HCT116 (cell line): Measurements from ENCODE around the gene NIPA2. TPM values are rescaled to one million over a fixed set of nuclear protein-coding genes. Genes with fewer than 3 reads are reported as not detected.

Source experiments
- ATAC-seq: fragments of 200-7000 bp; cut with Tn5 transposase; 2 replicates; pipeline ENCODE4 v1.9.1; 2020; ENCODE audit warnings: mild to moderate bottlenecking, moderate library complexity
- Bru-seq: library from RNA; stranded (reverse); fragments of 400-500 nt; gene quantifications from one replicate; lab custom pipeline; 2021; lab: Mats Ljungman, UMichigan
- BruChase-seq, 2 experiments: library from RNA; stranded (reverse); fragments of 400-500 nt; gene quantifications; one replicate each; lab custom pipeline; 2021; lab: Mats Ljungman, UMichigan
- BruUV-seq: library from RNA; stranded (reverse); fragments of 400-500 nt; replicated peaks from 2 replicates; lab custom pipeline; 2021; lab: Mats Ljungman, UMichigan
- CTCF ChIA-PET: fragments of 300-600 bp; sonication (Branson Sonifier 250); formaldehyde crosslinking; loops from one replicate; lab custom pipeline; 2021; ENCODE audit warnings: antibody characterized with exemption; lab: Charles Lee
- POLR2A ChIA-PET: fragments of 300-600, 350-600 bp; sonication (Branson Sonifier 250); formaldehyde crosslinking; loops from one replicate; lab custom pipeline; 2021; ENCODE audit warnings: antibody characterized with exemption; lab: Charles Lee
- RAD21 ChIA-PET, 2 experiments: fragments of 300-600 bp; sonication (Branson Sonifier 250); formaldehyde crosslinking; loops; one replicate each; lab custom pipeline; 2023; ENCODE audit warnings: low total read pairs in 2 of 2; ENCODE audit not compliant: uncharacterized antibody in 2 of 2, unreplicated experiment in 2 of 2, low non-redundant PET in 1 of 2; lab: Charles Lee
- DNase-seq: peaks from one replicate; pipeline ENCODE4 v3.0.0-alpha.2; 2010; ENCODE audit warnings: low read depth, low spot score
- H2AFZ ChIP-seq: fragments of 200-600 bp; shearing (Covaris generic), sonication (generic); 2 replicates; pipeline ENCODE4 v1.6.1; 2017; ENCODE audit warnings: low read depth, mixed run types, mixed read lengths, antibody characterized with exemption, low read length; ENCODE audit not compliant: poor library complexity, severe bottlenecking
- H3K27ac ChIP-seq: 2 replicates; pipeline ENCODE4 v1.5.1; 2012; ENCODE audit warnings: low read depth, low read length
- H3K27me3 ChIP-seq: fragments of 200-600 bp; sonication (generic); 2 replicates; pipeline ENCODE4 v1.6.1; 2016; ENCODE audit warnings: mixed run types, low read length, mixed read lengths; ENCODE audit not compliant: insufficient read depth
- H3K36me3 ChIP-seq, 2 experiments: fragments of 200-500 bp in 1 of 2; fragments of 200-600 bp in 1 of 2; sonication (Bioruptor generic) in 1 of 2; sonication (generic) in 1 of 2; 2 replicates each; pipeline versions ENCODE4 v1.5.1 to v1.6.1; 2014 to 2016; ENCODE audit warnings: low read length in 2 of 2, inconsistent platforms in 1 of 2, mixed read lengths in 1 of 2, mixed run types in 1 of 2; ENCODE audit not compliant: insufficient read depth in 2 of 2, control insufficient read depth in 1 of 2
- H3K4me1 ChIP-seq, 2 experiments: fragments of 200-600 bp in 1 of 2; sonication (generic) in 1 of 2; 2 replicates each; pipeline versions ENCODE4 v1.5.1 to v1.6.1; 2012 to 2017; ENCODE audit warnings: low read length in 2 of 2, inconsistent platforms in 1 of 2, mild to moderate bottlenecking in 1 of 2, mixed read lengths in 1 of 2, mixed run types in 1 of 2, moderate library complexity in 1 of 2; ENCODE audit not compliant: insufficient read depth in 2 of 2, control insufficient read depth in 1 of 2
- H3K4me2 ChIP-seq: fragments of 200-600 bp; sonication (generic); 2 replicates; pipeline ENCODE4 v1.6.1; 2017; ENCODE audit warnings: mixed run types, low read length, mixed read lengths
- H3K4me3 ChIP-seq, 2 experiments: fragments of 200-600 bp in 1 of 2; sonication (generic) in 1 of 2; replicated peaks in 1 of 2; 2 replicates each; pipeline ENCODE4 v1.5.1; 2011 to 2016; ENCODE audit warnings: low read length in 2 of 2, control low read depth in 1 of 2, low read depth in 1 of 2, mild to moderate bottlenecking in 1 of 2, mixed read lengths in 1 of 2, mixed run types in 1 of 2
- H3K79me2 ChIP-seq: fragments of 200-600 bp; sonication (generic); 2 replicates; pipeline ENCODE4 v1.6.1; 2017; ENCODE audit warnings: mild to moderate bottlenecking, mixed run types, low read length, moderate library complexity, mixed read lengths; ENCODE audit not compliant: insufficient read depth
- H3K9ac ChIP-seq: fragments of 200-600 bp; sonication (generic); 2 replicates; pipeline ENCODE4 v1.6.1; 2016; ENCODE audit warnings: low read length, mixed read lengths
- H3K9me2 ChIP-seq: fragments of 200-600 bp; sonication (generic), shearing (Covaris generic); 2 replicates; pipeline ENCODE4 v1.6.1; 2017; ENCODE audit warnings: mixed run types, mild to moderate bottlenecking, moderate library complexity; ENCODE audit not compliant: insufficient read depth
- H3K9me3 ChIP-seq, 2 experiments: fragments of 200-500 bp in 1 of 2; fragments of 200-600 bp in 1 of 2; sonication (Bioruptor generic) in 1 of 2; sonication (generic) in 1 of 2; 2 replicates each; pipeline ENCODE4 v1.6.1; 2014 to 2017; ENCODE audit warnings: low read length in 2 of 2, mixed read lengths in 2 of 2, inconsistent platforms in 1 of 2, low read depth in 1 of 2, mild to moderate bottlenecking in 1 of 2, mixed run types in 1 of 2, moderate library complexity in 1 of 2; ENCODE audit not compliant: control insufficient read depth in 1 of 2, insufficient read depth in 1 of 2
- H4K20me1 ChIP-seq: fragments of 200-600 bp; sonication (generic), shearing (Covaris generic); 2 replicates; pipeline ENCODE4 v1.6.1; 2017; ENCODE audit warnings: mixed run types, mild to moderate bottlenecking, moderate library complexity; ENCODE audit not compliant: insufficient read depth
- ATF3 ChIP-seq: IDR thresholded peaks from 2 replicates; pipeline ENCODE4 v1.6.1; 2012
- CBX3 ChIP-seq: IDR thresholded peaks from 2 replicates; pipeline ENCODE4 v1.6.1; 2012; ENCODE audit warnings: low read depth
- EGR1 ChIP-seq: IDR thresholded peaks from 2 replicates; pipeline ENCODE4 v1.6.1; 2012; ENCODE audit warnings: low read depth
- ELF1 ChIP-seq: IDR thresholded peaks from 2 replicates; pipeline ENCODE4 v1.6.1; 2012; ENCODE audit warnings: low read depth, borderline replicate concordance
- MAX ChIP-seq: IDR thresholded peaks from 2 replicates; pipeline ENCODE4 v1.6.1; 2012
- POLR2A ChIP-seq: IDR thresholded peaks from 2 replicates; pipeline ENCODE4 v1.7.0; 2011; ENCODE audit warnings: borderline replicate concordance; ENCODE audit not compliant: insufficient read depth, insufficient read length; ENCODE audit errors: extremely low read depth
- POLR2AphosphoS5 ChIP-seq: IDR thresholded peaks from 2 replicates; pipeline ENCODE4 v1.6.1; 2011; ENCODE audit warnings: mild to moderate bottlenecking, low read depth, low read length, moderate library complexity
- REST ChIP-seq: IDR thresholded peaks from 2 replicates; pipeline ENCODE4 v1.6.1; 2012; ENCODE audit warnings: low read depth
- SIN3A ChIP-seq: IDR thresholded peaks from 2 replicates; pipeline ENCODE4 v1.6.1; 2012; ENCODE audit warnings: low read depth
- SP1 ChIP-seq: IDR thresholded peaks from 2 replicates; pipeline ENCODE4 v1.6.1; 2012; ENCODE audit warnings: low read depth
- SRF ChIP-seq: IDR thresholded peaks from 2 replicates; pipeline ENCODE4 v1.6.1; 2012; ENCODE audit warnings: low read depth
- TCF7L2 ChIP-seq: IDR thresholded peaks from 2 replicates; pipeline ENCODE4 v1.7.0; 2011; ENCODE audit warnings: borderline replicate concordance, inconsistent platforms; ENCODE audit not compliant: insufficient read depth, insufficient read length; ENCODE audit errors: extremely low read depth
- YY1 ChIP-seq: IDR thresholded peaks from 2 replicates; pipeline ENCODE4 v1.6.1; 2011; ENCODE audit warnings: low read length, low read depth, moderate library complexity, mild to moderate bottlenecking; ENCODE audit not compliant: insufficient replicate concordance; ENCODE audit errors: extremely low read depth
- ZFX ChIP-seq: fragments of 450-650 bp; IDR thresholded peaks from 2 replicates; pipeline ENCODE4 v1.6.1; 2017
- intact Hi-C: fragments of 100-400 bp; cut with micrococcal nuclease; formaldehyde crosslinking; loops from 2 replicates; pipeline ENCODE4 v1.10.0; 2022
- long read RNA-seq: library from polyadenylated mRNA; unstranded; transcript quantifications from one replicate; pipeline ENCODE4 v2.0.0, GENCODE V29; 2021; ENCODE audit not compliant: unreplicated experiment
- polyA plus RNA-seq: library from polyadenylated mRNA; unstranded; fragments of >200 nt; gene quantifications from 2 replicates; pipeline ENCODE4 v1.2.1, GENCODE V29; 2012; ENCODE audit warnings: missing spikeins
- total RNA-seq: library from RNA; stranded (reverse); gene quantifications from one replicate; pipeline ENCODE4 v1.2.1, GENCODE V29; 2021; ENCODE audit not compliant: unreplicated experiment

Gene NIPA2
- total RNA-seq (54.4 TPM), Bru-seq, nascent RNA (percentile 88 among the genes with signal in this experiment), BruChase-seq, experiment 1, labeled RNA remaining after a 6-hour chase (percentile 90 among the genes with signal in this experiment), BruChase-seq, experiment 2, labeled RNA remaining after a 2-hour chase (percentile 85 among the genes with signal in this experiment)
- polyA plus RNA-seq: 19.2 and 23.8 TPM in 2 replicates
- long read RNA-seq, transcript NIPA2-201 (8 exons, 3,233 nt): minor isoform, 7 of 165 reads
- long read RNA-seq, transcript NIPA2-205 (5 exons, 1,412 nt): minor isoform, 12 of 165 reads
- long read RNA-seq, transcript NIPA2-203 (6 exons, 2,280 nt): major isoform, 65 of 165 reads
- long read RNA-seq, transcript NIPA2-204 (7 exons, 3,130 nt): minor isoform, 11 of 165 reads
- long read RNA-seq, partial matches to known transcripts: 3 of 165 reads
- long read RNA-seq, other reads (novel, unspliced or antisense): 67 of 165 reads

- H3K4me2 ChIP-seq: peak within 1 kb of the TSS; percentile 81
- H3K27ac ChIP-seq: peak within 1 kb of the TSS; percentile 97
- H3K4me1 ChIP-seq: peaks cover 6 to 16% of the 10 kb centered on the region in 2 experiments; a peak in 3 of 4 replicates
- H3K9me2 ChIP-seq: no peaks in the 10 kb centered on the region
- no TSS peak for BruUV-seq
- no peaks in the 10 kb centered on the region for H3K27me3 ChIP-seq
- no peaks in the 10 kb centered on the region for H3K9me3 ChIP-seq
- peak within 1 kb of the TSS; percentile 84 to 96 for H3K4me3 ChIP-seq
- CTCF ChIA-PET: interaction anchor here (1.0 kb wide), 1 partner anchor 27 kb away, joined by 3 read pairs; no protein-coding TSS in a partner anchor
- no peak within 1 kb of the TSS for H2AFZ ChIP-seq
- no peaks in the 10 kb centered on the region for H4K20me1 ChIP-seq
- TF ChIP-seq SP1 (no peak), YY1 (peak; percentile 32), POLR2A (peak; percentile 37), ELF1 (peak; percentile 50), ZFX (peak; percentile 52; the same call in 1 of the 2 replicates), TCF7L2 (no peak), MAX (peak; percentile 57; the same call in 1 of the 2 replicates), SIN3A (peak; percentile 78), POLR2AphosphoS5 (peak; percentile 68), ATF3 (no peak), CBX3 (no peak), REST (no peak), SRF (peak; percentile 67; the same call in 1 of the 2 replicates), EGR1 (peak; percentile 68; the same call in 1 of the 2 replicates)
- DNase-seq: peak; percentile 95
- H3K36me3 ChIP-seq: peaks cover 0 to 7% of the 10 kb centered on the region in 2 experiments; a peak in 2 of 4 replicates
- intact Hi-C loops: no loop called here
- peaks cover 50% of the 10 kb centered on the region for H3K79me2 ChIP-seq
- RAD21 ChIA-PET: interaction anchor here in 1 of 2 experiments (1.0 kb wide), 1 partner anchor 51 kb away, joined by 4 read pairs; no protein-coding TSS in a partner anchor
- POLR2A ChIA-PET: interaction anchor here (1.0 to 1.3 kb wide), 2 partner anchors 13 to 22 kb away, joined by 4 read pairs; no protein-coding TSS in a partner anchor
- peak; percentile 96 for ATAC-seq
- H3K9ac ChIP-seq: peak within 1 kb of the TSS; percentile 94
Observed at GRCh38 chr15:22838292-22839042, at the start of gene NIPA2. NIPA2 (plus strand) TSS chr15:22838666; CDS start chr15:22851732, 13,066 bp downstream.
